ENCODE measurements around the gene EPC2.

The EPC2 gene

DNA sequence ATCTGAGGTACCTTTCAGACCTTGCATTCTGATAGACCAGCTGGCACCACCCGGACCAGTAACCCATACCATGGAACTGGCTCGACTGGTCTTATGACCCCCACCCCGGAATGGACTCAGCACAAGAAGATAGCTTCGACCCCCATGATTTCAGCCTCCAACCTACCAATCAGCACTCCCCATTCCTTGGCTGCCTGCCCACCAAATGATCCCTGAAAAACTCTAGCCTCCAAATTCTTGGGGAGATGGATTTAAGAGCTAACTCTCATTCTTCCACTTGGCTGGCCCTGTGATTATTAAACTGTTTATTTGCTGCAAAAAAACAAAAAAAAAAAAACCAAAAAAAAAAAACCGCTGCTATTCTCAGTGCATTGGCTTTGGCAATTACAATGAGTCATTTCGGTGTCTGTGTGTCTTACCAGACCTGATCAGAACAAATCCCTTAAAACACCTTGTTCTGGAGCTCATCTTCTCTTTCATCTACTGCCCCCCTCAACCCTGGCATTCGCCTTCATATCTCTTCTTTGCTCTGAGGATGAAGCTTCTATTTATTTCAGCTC, 170.4 kb downstream of the EPC2 start:
- no peak for DNase-seq

DNA sequence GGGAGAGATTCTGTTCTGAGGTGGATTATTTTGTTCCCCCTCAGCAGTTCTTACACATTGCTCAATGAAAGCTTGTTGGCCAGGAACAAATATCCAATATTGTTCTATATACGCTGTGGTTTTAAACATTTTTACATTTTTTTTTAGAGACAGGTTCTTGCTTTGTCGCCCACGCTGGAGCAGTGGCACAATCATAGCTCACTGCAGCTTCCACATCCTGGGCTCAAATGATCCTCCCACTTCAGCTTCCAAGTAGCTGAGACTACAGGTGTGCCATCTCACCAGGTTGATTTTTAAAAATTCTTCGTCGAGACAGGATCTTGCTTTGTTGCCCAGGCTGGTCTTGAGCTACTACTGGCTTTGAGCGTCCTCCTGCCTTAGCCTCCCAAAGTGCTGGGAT, 171.6 kb downstream of the EPC2 start:
- DNase-seq, result no peak

DNA sequence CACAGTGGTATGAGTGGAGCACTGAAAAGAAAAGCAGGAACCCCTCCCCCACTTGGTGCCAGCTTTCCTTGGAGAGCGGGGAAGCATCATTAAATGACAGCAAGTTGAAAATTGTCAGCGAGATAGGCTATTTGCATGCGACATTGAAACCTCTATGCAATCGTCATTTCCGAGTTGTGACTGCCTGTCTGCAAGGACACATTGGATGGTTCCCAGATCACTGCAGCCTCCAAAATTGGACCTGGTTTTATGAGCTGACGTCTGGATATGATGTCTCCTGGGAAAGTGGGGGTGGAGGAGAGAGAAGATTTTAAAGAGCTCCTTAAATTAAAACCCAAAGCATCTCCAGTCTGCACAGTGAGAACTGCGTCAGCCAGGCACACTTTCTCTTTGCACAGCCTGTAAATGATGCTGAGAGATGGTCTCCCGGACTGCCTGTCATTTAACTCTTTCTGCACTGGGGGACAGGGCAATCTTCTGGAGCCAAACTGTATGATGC, 172.7 kb downstream of the EPC2 start:
- no peak for DNase-seq

DNA sequence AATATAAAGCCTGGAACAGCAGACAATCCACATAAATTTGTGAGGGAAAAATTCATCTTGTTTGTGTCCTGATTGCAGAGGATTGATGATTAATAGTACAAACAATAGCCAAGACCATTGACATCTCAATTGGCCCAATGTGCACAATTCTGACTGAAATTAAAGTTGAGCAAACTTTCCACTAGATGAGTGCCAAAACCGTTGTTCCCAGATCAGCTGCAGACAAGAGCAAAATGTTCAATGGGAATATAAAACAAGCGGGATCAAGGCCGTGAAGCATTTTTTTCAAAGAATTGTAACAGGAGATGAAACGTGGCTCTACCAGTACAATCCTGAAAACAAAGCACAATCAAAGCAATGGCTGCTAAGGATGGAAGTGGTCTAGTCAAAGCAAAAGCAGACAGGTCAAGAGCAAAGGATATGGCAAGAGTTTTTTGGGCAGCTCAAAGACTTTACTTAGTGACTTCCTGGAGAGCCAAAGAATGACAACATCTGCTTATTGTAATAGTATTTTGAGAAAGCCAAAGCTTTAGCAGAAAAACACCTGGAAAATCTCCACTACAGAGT, 174.6 kb downstream of the EPC2 start:
- DNase-seq, result no peak

DNA sequence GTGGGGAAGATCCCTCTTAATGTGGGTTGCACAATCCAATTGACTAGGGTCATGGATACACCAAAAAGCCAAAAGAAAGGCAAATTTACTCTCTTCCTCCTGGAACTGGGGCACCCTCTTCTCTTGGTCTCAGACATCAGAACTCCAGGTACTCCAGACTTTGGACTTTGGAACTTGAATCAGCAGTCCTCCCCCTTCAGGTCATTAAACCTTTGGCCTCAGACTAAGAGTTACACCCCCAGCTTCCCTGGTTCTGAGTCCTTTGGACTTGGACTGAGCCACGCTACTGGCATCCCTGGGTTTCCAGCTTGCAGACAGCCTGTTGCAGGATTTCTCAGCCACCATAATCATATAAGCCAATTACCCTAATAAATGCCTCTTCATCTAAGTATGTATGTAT, 179.6 kb downstream of the EPC2 start:
- no peak for DNase-seq

DNA sequence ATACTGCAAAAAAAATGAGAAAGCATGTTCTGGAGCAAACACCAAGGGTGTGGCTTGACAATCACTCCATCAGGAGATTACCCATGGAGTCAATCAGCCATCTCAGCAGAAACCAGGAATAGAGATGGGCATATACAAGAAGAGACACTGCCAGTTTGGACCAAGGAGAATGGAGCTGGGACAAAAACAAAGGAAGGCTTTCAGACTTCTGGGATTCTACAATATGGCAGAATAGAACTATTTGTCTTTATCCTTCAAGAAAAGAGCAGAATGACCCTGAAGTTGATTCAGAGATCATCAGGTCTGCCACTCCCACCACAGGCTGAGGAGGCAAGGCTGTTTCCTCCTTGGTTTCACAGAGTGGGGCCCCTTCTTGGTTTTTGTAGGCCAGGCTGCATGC, 182.2 kb downstream of the EPC2 start:
- DNase-seq, result no peak

DNA sequence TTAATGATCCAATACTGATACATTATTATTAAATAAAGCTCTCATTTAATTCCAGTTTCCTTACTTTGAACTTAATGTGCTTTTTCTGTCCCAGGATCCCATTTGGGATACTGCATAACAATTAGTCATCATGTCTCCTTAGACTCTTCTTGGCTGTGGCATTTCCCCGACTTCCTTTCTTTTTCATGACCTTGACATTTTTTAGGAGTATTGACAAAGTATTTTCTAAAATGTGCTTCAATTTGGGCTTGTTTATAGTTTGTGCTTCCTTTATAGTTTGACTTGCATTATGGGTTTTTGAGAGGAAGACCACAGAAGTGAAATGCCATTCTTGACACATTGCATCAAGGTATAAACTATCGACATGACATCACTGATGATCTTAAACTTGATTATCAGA, 184.4 kb downstream of the EPC2 start:
- no peak for DNase-seq

DNA sequence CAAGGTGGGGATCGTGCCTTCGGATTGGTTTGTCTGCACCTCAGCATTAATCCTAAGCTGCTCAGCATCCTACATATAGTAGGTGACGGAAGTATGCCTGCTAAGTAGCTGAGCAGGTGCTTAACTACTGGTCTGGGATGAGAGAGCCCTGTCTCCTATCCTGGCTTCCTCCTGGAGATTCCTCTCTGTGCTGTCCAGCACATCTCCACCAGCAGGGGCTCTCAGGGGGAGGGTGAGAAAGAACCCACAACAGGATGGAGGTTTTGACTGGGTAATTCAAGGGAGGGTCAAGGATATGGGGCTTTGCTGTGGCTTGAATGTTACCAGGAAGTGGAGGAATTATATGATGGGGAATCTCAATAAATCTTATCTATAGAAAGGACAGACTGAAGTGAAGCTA, 185.1 kb downstream of the EPC2 start:
- no peak for DNase-seq

DNA sequence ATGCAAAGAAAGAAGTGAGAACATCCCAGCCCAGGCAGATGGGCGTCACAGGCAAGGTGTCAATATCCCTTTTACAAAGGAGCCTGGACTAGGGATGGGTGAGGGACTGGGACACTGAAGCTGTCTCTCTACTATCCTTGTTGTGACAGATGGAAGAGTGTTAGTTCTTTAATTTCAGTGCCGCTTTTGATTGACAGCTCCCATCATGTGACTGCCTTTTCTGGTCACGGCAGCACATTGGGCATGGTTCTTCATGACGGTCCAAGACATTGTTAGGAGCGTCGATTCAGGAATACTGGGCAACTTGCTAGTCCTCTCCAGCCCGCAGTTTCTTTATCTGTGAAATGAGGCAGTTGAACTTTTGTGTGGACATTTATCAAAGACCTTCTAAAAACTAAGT, 188.1 kb downstream of the EPC2 start:
- no peak for DNase-seq
